IPS-NIHi7 (cell line): ENCODE data around the gene ASB2.
A peak's percentile ranks its signal among the peaks of the same experiment; 100 is the strongest.

ENCODE experiments used
- DNase-seq: peaks from one replicate; pipeline ENCODE4 v3.0.0; 2012; ENCODE audit warnings: mixed read lengths; ENCODE audit errors: extremely low spot score

ASB2 gene

DNA sequence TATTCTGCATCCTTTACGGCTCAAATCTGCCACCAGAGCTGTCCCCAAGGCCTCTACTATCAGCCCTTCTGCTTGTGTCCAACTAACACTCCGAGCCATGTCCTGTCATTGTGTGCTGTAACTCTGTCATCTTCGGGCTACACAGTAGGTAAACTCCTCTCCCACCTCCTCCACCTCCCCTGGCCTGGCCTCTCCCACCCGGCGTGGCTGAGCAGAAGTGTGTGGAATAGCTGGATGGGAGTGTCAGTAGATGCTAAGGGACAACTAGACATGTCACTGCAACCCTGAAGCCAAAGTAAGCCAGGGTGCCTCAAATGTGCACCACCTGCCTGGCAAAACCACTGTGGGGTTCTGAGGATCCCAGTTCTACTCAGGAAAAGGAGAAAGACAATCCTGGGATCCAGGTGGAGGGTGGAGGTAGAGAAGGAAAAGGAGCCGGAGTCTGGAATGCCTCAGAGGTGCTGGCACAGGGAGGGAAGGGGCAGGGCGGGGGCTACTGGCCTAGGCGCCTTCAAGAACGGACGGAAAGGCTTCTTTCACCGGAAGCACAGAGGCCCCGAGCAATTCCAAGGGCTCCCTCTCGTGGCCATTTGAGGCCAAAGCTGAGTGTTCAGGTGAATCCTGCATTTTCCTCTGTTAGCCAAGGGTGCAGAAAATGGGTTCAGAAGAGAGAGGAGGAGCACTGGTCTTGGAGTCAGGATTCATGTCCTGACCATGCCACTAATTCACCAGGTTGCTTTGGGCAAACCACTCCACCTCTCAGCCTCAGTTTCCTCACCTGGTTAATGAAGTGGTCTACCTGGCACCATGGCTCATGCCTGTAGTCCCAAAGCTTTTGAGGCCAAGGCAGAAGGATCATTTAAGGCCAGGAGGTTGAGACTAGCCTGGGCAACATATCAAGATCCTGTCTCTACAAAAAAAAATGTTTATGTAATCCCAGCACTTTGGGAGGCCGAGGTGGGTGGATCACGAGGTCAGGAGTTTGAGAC is 69.7 kb downstream of the ASB2 start:
- DNase-seq, result peak; percentile 94

DNA sequence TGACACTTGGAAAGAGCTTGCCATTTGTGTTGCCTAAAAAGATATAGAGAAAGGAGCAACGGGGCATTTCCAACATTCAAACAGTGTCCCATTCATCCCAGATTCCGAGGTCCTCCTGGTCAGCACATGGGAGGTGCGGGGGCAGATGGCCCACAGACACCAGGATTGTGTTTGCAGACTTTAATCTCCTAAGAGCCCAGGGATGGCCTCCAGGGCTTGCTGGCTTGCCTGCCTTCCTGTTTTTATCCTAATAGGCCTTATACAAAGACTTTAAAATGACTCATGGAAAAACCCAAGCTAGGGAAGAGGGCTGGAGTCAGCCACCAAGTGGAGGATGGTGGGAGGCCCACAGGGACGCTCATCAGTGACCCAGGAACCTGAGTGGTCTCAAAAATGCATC is 70.7 kb downstream of the ASB2 start:
- DNase-seq, result peak; percentile 33

DNA sequence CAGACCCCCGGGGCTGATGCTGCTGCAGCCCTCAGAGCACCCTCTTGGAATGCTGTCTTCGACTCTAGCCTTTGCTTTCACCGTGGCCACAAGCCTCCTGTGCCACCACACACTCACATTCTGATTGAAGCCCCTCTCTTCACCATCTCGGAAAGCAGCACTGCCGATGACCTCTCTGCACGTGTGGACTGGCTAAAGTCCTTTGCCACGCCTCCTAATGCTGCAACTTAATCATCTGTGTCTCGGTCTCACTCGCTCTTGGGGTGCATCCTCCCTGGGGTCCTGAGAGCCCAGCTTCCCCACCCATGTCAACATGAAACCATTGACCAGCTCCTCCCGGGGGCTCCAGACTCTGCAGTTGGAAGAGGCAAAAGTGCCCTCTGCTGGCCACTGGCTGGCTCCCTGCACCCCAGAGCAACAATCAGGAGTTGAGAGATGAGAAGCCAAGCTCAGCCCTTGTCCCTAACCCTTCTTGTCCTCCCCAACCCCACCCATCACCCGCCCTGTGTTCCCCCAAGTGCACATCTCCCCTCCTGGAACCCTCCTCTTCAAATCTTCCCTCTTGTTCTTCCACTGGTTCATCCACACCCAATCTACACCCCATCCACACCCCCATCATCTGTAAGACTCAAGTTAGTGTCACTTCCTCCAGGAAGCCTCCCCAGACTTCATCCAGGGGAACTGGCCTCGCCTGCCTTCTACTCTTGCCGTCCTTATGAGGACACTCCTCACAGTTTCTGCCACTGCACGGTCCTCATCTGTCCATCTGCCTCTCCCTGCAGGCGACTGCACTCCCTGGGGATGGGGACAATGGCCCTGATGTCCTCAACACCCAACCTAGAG is 72.8 kb downstream of the ASB2 start:
- peak; percentile 71 for DNase-seq

DNA sequence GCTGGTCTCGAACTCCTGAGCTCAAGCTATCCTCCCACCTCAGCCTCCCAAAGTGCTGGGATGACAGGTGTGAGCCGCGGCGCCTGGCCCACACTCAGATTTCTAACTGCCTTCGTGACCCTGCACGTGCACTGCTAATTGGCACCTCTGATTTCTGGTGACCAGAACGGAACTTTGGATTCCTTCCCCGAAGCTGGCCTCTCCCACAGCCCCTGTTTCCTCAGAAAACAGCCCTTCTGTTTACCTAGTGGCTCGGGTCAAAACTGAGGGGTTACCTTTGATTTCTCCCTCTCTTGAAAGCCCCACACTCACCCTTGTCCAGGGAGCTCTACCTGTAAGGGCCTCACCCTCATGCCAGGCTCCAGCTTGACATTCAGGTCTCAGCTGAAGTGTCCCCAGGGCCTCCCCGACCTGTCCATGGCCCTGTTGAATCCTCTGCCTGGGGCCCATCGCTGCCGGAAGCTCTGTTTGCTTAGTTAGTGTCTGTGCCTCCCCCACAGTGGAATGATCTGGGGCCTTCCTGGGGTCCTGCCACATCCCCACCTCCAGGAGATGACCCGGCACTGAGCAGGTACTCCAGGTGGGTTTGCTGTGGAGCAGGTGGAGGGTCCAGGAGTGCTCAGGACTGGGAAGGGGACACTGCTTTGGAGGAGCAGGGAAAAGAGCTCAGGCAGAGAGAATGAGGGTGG is 73.6 kb downstream of the ASB2 start:
- no peak for DNase-seq

DNA sequence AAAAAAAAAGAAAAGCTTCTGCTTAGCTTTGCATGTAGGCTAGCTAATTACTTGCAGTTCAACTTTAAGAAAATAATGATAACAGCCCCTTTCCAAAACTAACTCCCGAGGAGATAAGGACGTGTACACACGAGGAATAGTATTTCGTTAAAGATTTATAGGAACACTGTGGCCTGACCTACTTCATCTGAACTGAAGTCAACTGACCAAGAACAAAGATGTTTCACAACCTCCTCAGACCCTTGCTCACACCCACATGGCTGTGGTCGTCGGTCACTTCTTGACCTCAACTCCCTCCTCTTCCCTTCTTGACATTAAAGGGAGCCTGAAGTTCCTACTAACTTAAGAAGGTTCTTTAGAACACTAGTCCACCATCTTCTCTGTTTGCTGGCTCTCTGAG is 74.6 kb downstream of the ASB2 start:
- no peak for DNase-seq

DNA sequence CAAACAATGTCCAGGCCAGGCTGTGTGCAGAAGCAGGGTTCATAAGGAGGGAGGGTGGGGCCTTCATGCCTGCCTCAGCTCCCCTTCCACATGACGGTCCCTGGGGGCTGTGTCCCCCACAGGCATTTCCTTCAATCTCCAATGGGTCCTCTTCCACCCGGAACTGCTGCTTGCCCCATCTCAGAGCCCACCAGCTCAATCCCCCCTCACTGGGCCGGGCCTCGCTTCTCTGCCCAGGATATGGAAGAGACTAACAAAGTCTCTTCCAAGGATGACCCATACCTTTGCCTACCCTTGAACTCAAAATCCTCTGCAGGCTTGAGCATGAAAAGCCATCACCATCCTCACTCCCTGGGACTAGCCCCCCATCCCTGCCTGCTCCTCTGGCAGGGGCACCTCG is 77.6 kb downstream of the ASB2 start:
- DNase-seq, result no peak

DNA sequence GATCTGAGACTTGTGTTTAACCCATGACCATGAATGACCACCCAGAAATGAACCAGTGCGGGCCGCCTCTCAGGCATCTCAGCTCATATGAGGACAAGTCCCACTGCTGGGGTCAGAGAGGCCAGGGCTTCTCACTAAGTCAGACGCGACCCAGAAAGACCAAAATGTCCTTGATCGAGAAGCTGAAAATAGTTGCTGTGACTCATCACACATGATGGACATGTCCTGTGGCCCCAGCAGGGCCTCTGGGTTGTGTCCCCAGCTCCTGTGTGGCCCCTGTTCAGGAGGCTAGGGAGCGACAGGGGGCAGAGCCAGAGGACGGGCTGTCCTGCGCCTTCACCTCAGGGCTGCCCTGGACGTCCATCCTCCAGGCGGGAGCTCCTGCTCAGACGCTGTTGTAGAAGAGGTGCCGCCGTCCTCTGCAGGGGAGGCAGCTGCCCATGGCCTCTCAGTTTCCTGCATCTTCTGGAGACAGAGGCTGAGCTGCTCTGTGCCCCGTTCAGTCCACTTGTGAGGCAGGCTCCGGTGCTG is 78.2 kb downstream of the ASB2 start:
- DNase-seq, result no peak

DNA sequence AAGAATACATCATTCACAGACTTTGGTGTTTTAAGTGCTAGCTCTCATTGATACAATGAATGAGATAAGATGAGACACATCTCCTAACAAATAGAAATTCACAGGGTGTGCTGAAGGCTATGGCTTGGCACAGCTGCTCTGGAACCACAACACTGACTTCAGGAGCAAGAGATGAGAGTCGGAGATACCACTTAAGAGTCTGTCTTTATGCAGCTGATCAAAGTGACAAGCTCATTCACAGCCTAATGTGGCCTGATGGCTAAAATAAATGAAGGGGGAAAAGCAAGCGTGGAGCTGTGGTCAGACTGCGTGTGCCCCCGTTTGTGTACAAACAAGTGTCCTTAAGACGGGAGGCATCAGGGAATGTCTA is 78.9 kb downstream of the ASB2 start:
- DNase-seq, result no peak

DNA sequence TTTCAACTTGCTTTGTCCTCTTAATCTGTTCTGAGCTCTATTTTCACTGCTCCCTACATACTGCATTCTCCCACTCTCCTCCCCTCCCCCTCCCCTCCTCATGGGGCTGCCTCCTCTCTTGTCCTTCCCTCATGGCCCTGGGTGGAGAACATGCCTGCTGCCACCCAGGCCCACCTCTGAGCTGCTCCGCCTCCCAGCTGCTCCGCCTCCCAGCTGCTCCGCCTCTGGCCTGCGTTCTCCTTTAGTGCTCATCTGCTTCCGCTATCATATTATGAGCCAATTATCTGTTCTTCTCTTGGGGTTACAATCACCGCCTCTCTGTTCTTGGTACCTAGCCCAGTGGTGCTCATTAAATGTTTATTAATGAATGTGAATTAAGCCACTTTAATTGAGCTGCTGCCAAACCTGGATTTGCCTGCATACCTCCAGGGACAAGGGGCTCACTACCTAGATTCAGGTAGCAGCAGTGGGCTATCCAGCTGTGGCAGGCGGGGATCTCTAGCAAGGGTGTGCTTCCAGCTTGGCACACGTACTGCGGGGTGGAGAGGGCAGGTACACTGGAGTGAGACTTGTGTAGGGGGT is 81.3 kb downstream of the ASB2 start:
- DNase-seq, result peak; percentile 68

DNA sequence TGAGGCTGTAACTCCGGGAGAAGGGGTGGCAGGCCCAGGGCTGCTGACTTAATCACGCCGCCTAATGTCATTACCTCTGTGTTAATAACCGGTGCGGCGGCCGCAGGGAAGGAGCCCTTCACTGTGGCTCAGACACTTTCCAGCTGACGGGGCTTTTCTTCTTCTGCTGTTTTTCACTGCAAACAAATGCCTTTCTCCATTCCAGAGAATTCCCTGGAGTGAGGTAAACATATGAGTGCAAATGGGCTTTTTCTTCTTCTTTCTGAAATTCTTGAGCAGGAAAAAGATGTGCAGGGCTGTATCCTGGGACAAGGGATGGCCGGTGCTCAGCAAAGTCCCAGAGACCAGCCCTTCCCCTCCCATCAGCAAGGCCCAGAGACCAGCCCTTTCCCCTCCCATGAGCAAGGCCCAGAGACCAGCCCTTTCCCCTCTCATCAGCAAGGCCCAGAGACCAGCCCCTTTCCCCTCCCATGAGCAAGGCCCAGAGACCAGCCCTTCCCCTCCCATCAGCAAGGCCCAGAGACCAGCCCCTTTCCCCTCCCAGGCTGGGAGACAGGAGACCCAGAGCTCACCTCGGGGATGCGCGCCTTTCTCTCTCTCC is 82.6 kb downstream of the ASB2 start:
- DNase-seq, result peak; percentile 58

DNA sequence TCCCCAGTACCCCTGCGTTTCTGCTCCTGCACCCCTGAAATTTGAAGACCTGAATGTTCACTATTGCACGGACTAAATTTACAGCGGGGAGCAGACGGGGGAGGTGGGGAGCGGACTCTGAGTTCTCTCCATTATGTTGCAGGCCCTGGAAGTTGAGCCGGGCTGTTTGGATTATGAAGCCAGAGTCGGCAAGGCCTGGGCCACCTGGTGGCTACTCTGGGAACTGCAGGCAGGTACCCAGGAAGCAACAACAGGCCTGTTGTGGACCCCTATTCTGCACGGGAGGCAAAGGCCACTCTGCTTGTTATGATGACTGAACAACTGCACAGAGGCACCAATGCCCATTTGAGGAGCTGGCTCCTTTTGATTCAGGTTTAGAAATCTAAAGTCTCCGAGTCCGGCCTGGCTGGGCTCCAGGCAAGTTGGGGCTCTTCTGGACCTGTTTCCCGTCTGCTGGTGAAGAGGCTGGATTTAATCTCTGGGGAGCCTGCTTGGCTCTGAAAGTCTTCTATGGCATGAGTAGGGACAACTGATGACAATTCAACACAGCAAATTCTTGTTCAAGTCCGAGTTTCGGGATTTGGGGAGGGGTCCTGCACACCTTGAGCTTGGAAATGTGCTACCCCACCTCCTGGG is 83.3 kb downstream of the ASB2 start:
- peak; percentile 84 for DNase-seq

DNA sequence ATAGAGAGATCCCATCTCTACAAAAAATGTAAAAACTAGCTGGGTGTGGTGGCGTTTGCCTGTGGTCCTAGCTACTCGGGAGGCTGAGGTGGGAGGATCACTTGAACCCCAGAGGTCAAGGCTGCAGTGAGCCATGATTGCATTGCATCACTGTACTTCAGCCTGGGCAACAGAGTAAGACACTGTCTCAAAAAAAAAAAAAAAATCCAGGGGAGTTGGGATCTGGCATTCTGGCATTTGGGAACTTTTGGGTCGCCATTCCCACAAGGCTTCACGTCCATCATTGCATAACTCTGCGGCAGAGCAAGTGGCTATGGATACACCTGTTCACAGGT is 83.9 kb downstream of the ASB2 start:
- no peak for DNase-seq

DNA sequence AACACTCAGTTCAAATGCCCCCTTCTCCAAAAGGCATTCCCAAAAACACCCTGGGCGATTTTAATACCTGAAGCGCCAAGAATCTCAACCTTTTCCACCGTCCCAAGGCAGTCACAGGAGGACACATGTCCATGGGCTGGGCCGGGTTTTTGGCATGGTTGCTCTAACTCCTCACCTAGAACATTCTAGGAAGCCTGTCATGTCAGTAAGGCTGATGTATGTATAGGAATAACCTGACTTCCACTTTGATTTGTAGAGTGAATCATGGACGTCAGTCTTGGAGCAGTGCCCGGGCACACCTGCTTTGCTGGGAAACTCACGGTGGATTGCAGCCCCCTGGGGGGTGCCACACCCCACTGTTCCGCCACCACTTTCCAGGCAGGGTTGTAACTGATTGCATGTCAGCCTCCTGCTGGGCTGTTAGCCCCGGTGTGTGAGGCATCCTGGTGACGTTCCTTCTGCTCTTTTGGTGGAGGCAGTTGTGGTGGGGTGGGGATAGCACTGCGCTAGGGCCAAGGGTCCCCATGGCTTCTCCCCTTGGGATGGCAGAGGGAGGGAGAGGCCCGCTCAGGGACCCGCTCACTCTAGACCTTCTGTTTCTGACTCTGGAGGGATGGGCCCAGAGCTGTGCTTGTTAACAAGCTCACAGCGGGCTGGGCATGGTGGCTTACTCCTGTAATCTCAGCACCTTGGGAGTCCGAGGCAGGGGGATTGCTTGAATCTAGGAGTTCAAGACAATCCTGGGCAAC is 84.4 kb downstream of the ASB2 start:
- no peak for DNase-seq

DNA sequence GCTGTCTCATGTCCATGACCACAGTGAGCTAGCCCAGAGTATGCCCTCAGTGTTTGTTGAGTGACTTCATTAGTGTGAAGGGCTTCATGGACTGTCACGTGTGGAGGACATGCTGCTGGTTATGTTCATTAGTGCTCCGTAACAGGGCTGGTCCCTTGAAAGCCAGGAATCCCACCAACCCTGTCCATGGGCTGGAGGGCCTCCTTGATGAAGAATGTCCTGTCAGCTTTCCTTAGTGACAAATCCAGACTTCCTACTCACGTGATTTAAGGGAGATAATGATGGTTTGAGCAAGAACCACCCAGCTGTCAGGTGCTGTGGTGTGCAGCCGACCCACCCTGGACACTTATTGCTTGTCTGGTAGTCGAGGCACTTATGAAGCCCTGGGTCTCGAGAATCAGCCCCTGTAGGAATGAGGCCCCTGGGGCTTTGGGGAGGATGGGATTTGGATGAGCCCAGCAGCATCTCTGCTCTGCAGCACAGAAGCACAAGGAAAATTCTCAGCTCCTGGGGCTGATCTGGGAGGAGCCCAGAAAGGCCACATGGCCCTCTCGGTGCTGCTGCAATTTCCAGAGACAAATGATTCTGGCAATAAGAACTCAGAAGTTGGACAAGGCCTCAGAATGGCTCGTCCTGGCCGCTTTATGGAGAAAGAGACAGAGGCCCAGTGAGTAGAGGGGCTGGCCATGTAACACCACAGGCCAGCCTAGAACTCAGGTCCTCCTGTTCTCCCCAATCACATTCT is 86.5 kb downstream of the ASB2 start:
- no peak for DNase-seq

DNA sequence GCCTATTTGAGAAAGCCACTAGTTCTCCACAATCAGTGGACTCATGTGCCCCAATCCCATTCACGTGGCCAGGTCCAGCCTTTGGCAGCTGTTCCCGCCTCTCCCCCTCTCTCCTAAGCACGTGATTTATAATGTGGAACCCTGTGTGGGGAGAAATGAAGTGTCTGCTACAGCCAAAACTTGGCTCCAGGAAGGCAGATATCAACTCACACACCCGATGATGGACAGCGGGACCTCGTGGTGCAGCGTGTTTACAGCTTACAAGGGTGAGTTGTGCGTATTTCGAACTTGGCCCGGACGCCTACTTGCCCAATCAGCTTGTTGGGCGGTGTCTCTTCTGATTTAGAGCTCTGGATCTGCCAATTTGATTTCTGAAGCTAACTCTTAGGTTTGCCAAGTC is 87.4 kb downstream of the ASB2 start:
- no peak for DNase-seq

DNA sequence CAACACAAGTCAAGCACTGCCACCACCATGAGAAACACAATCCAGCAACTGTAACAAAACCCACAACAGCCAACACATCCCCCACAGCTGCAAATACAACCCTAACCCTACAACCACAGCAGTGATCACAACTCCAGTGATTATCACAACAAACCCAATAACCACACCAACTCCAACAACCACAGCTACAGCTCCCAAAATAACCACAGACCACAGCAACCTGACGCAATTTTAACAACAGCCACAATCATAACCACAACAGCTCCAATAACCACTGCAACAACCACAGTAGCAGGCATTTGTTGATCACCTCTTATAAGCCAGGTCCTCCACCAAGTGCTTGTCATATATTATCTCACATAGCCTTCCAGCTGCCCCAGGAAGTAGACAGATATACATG is 91.4 kb downstream of the ASB2 start:
- no peak for DNase-seq
